HG03135 (cell line): ENCODE data around the gene MYBPH.

ENCODE experiments used
- ATAC-seq: cut with Tn5 transposase; IDR thresholded peaks from one replicate; pipeline ENCODE4 v1.9.1; 2021; ENCODE audit warnings: mild to moderate bottlenecking, moderate library complexity; ENCODE audit not compliant: unreplicated experiment

Gene MYBPH

DNA sequence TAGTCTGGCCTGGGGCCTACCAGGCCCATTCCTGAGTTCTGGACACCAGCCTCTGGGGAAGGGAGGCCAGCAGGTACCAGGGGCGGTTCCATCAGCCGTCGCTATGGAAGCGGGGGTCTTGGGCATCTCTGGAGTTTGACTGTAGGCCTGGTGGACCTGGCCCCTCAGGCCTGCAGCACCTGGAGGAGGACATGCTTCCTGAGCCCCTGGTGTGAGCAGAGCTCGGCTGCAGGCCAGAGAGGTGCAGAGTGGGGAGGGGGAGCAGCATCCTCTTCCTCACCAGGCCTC is 7.8 kb downstream of the MYBPH start:
- no peak for ATAC-seq

GRCh38 chr1:203167026-203167912 is 8.4 kb downstream of the MYBPH start:
- ATAC-seq, result no peak

- no peak for ATAC-seq
Measured at GRCh38 chr1:203166192-203166940, 9.3 kb downstream of the MYBPH start.

DNA sequence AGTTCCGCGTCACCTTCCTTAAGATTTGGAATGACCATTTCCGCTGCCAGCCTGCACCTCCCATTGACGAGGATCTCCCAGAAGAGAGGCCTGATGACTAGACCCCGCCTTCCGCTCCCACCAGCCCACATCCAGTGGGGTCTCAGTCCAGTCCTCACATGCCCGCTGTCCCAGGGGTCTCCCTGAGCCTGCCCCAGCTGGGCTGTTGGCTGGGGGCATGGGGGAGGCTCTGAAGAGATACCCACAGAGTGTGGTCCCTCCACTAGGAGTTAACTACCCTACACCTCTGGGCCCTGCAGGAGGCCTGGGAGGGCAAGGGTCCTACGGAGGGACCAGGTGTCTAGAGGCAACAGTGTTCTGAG is 9.8 kb downstream of the MYBPH start:
- no peak for ATAC-seq

DNA sequence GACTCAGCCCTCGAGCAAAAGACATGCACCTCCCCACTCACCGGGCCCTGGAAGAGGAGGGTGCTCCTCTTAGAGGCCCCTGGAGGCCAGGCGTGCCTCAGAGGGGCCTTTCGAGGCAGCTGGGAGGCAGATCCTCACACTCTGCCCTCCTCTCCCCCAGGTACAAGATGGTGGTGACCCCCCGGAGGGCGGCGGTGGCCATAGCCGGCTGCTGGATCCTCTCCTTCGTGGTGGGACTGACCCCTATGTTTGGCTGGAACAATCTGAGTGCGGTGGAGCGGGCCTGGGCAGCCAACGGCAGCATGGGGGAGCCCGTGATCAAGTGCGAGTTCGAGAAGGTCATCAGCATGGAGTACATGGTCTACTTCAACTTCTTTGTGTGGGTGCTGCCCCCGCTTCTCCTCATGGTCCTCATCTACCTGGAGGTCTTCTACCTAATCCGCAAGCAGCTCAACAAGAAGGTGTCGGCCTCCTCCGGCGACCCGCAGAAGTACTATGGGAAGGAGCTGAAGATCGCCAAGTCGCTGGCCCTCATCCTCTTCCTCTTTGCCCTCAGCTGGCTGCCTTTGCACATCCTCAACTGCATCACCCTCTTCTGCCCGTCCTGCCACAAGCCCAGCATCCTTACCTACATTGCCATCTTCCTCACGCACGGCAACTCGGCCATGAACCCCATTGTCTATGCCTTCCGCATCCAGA is 10.4 kb downstream of the MYBPH start:
- ATAC-seq, result no peak

- no peak for ATAC-seq
Measured at GRCh38 chr1:203163891-203164635, 11.6 kb downstream of the MYBPH start.

GRCh38 chr1:203162403-203162802 is 13.2 kb downstream of the MYBPH start:
- no peak for ATAC-seq

DNA sequence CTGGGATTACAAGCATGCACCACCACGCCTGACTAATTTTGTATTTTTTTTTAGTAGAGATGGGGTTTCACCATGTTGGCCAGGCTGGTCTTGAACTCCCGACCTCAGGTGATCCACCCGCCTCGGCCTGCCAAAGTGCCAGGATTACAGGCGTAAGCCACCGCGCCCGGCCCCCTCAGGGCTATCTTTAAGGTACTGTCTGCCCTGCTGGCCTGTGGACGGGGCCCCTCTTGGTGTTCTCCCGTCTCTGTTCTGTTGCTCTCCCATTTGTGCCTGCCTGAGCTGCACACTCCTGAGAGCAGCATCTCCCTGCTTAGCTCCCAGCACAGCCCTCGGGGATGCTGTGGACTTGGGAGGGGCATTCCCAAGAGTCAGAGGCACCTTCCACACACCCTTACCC is 13.9 kb downstream of the MYBPH start:
- no peak for ATAC-seq

- ATAC-seq, result no peak
Measured at GRCh38 chr1:203161175-203161574, 14.5 kb downstream of the MYBPH start.

DNA sequence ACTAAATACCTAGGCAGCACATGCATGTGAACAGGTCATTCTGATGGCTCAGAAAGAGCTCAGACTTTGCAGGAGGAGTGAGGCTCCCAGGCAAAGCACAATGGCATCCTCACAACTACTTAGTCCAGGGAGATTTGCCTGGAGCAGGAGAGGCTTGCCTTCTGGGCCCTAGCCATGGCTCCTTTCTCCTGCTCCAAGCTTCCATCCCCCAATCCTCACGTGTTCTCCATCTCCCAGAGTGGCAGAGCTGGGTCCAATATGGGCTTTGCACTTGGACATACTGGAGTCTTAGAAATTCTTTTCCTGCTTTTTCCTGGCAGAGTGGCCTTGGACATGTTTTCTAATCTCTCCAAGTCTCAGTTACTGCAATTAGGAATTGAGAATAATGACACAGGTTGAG is 15.8 kb downstream of the MYBPH start:
- ATAC-seq, result no peak

DNA sequence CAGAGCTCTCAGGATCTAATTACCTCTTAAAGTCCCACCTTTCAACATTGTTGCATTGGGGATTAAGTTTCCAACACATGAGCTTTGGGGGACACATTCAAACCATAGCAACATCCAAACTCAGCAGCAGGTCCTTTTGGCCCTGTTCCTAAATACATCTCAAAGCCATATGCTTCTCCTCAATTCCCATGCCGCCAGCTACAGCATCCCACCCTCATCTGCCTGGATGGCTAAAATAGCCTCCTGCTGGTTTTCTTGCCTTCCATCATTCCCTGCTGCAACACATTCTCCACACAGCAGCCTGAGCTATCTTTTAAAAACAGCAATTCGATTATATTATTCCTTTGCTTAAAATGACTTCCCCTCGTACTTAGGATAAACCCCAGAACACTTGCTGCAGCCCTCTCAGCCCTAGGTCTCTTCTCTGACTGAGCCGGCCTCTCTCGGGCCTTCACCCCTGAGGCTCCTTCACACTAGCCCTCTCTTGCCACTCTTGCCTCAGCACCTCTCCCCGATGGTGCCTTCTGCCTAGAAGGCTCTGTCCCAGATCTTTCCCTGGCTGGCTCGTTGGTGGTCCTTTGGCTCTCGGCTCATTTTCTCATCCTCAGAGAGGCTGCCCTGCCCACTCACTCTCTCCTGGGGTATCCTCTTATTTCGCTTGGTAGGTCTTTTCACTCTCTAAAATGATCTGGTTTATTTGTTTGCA is 16.5 kb downstream of the MYBPH start:
- ATAC-seq, result no peak

GRCh38 chr1:203158423-203158822 is 17.2 kb downstream of the MYBPH start:
- no peak for ATAC-seq

DNA sequence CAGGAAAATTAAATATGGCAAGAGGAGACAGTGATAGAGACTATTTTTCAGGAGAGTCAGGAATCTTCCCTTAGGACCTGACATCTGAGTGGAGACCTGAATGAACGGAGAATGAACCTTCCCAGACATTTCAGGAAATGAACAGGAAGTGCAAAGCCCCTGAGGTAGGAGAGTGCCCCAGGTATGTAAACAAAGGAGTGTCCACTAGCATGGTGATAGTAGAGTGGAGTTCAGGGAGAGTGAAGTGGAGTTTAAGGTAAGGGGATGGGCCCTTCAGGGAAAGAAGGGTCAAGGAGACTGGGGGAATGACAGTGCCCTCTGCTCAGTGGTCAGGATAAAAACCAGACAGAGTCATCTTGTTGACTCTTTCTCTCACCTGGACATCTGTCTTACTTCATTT is 19.3 kb downstream of the MYBPH start:
- no peak for ATAC-seq

DNA sequence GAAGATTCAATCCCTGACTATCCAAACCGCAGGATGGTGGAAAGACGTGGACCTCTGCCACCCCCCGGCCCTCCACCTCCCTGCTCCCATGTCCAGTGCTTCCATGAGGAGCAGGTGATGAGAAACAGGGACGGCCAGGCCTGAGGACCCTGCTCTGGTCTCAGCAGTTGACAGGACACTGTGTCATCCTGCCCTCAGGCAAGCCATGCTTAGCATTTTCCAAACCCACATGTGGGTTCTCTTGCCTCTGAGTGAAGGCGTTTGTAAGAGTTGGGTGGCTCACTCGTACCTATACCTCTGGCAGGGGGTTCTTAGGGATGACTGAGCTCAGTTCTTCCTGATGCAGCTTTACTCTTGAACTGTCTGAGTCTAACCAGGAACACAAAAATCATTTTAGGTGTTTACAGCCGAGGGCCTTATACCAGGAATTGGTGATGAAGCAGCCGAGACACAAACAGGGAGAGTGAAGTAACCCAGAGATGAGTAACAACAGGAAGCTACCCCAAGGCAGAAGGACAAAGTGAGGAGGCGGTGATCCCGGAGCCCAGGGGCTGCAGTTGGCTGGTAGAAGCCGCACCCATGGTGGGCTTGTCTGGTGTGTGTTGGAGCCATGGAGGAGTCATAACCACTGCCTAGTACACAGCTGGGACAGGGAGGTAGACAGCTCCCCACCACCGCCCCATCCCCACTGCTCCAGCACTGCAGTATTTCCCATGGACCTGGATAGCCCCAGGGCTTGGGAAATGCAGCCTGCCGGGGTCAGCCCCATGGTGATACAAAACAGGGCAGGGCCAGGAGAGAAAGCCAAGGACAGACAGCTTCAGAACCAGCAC is 21.4 kb downstream of the MYBPH start:
- no peak for ATAC-seq

GRCh38 chr1:203153051-203153988 is 22.3 kb downstream of the MYBPH start:
- no peak for ATAC-seq

- no peak for ATAC-seq
Measured at GRCh38 chr1:203152158-203153034, 23.2 kb downstream of the MYBPH start.

DNA sequence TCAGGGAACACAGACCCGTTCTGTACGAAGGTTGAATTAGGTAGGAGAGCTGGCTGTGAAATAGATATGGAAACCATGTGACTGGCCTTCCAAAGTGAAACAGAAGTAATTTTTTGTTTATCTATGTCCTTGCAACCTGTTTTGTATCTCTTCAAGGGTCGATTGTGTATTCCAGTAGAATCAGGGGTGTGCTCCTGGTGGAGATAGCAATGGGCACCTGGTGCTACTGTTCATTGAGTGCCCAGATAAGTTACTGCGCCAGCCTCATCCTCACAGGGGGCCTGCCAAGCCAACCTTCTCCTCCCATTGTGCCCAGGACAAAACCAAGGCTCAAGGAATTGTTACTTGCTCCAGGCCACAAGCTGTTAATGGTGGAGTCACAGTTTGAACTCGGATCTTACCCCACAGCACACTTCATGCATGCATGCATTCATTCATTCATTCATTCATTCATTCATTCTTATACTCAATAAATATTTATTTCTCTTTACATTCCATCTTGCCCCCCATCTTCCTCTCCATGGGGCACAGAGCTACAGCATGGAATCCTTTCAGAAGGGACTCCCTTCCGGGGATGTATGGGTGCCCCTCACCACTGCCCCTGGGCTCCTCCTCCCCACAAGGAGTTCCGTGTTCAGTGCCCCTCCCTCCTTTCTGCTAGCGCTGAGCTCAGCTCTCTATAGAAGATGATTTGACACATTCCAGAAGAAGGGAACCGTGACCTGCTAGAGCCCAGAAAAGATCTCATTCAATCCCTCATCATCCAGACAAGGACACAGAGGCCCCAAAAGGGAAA is 24.1 kb downstream of the MYBPH start:
- no peak for ATAC-seq
